CD4-positive, alpha-beta T cell (primary cell): Measurements from ENCODE around the gene PCED1A. TPM values are rescaled to one million over a fixed set of nuclear protein-coding genes. Genes with fewer than 3 reads are reported as not detected.

Experiments
- ATAC-seq: fragments of 200-7000 bp; cut with Tn5 transposase; one replicate; pipeline ENCODE4 v1.10.0; 2022; ENCODE audit warnings: mild to moderate bottlenecking; ENCODE audit not compliant: poor library complexity
- CTCF ChIA-PET: fragments of 350-600 bp; sonication (Branson Sonifier 250); formaldehyde crosslinking; loops from one replicate; lab custom pipeline; 2021; ENCODE audit warnings: antibody characterized with exemption, inconsistent platforms; lab: Charles Lee
- POLR2A ChIA-PET: fragments of 350-600 bp; sonication (Branson Sonifier 250); formaldehyde crosslinking; loops from one replicate; lab custom pipeline; 2021; ENCODE audit warnings: antibody characterized with exemption, inconsistent platforms; lab: Charles Lee
- DNase-seq, 14 experiments: peaks; one replicate each; pipeline ENCODE4 v3.0.0-alpha.2; 2013 to 2020; ENCODE audit warnings: mixed read lengths in 2 of 14
- H3K27ac ChIP-seq, 2 donors: one replicate each; pipeline versions ENCODE4 v1.5.1 to v1.7.0; 2013; ENCODE audit warnings: low read length in 2 of 2, low read depth in 1 of 2, mild to moderate bottlenecking in 1 of 2
- H3K27me3 ChIP-seq, 2 experiments: 1 replicate in 1 of 2; 2 replicates in 1 of 2; pipeline versions ENCODE4 v1.6.1 to v1.7.0; 2013; ENCODE audit warnings: low read length in 2 of 2, control low read depth in 1 of 2, mild to moderate bottlenecking in 1 of 2, moderate library complexity in 1 of 2; ENCODE audit not compliant: insufficient read depth in 2 of 2, control insufficient read depth in 1 of 2
- H3K36me3 ChIP-seq: one replicate; pipeline ENCODE4 v1.6.1; 2013; ENCODE audit warnings: low read length, control low read depth; ENCODE audit not compliant: insufficient read depth
- H3K4me1 ChIP-seq: one replicate; pipeline ENCODE4 v1.6.1; 2013; ENCODE audit warnings: low read length, control low read depth; ENCODE audit not compliant: insufficient read depth
- H3K4me3 ChIP-seq: one replicate; pipeline ENCODE4 v1.5.1; 2013; ENCODE audit warnings: mild to moderate bottlenecking, low read length, moderate library complexity
- H3K9me3 ChIP-seq, 2 experiments: 1 replicate in 1 of 2; 2 replicates in 1 of 2; pipeline versions ENCODE4 v1.6.1 to v1.7.0; 2013; ENCODE audit warnings: low read length in 2 of 2, mild to moderate bottlenecking in 2 of 2, control low read depth in 1 of 2, moderate library complexity in 1 of 2; ENCODE audit not compliant: control insufficient read depth in 1 of 2, insufficient read depth in 1 of 2
- H3K27ac Mint-ChIP-seq: one replicate; pipeline ENCODE4 v1.8.0; 2020; ENCODE audit warnings: mixed read lengths
- H3K27me3 Mint-ChIP-seq: one replicate; pipeline ENCODE4 v1.8.0; 2021; ENCODE audit warnings: mixed read lengths
- H3K36me3 Mint-ChIP-seq: one replicate; pipeline ENCODE4 v1.8.0; 2021; ENCODE audit warnings: low read depth, mixed read lengths
- H3K4me1 Mint-ChIP-seq: one replicate; pipeline ENCODE4 v1.8.0; 2021; ENCODE audit warnings: low read depth, mixed read lengths
- H3K4me3 Mint-ChIP-seq: one replicate; pipeline ENCODE4 v1.8.0; 2020; ENCODE audit warnings: mild to moderate bottlenecking, mixed read lengths
- H3K9me3 Mint-ChIP-seq: one replicate; pipeline ENCODE4 v1.8.0; 2020; ENCODE audit warnings: mixed read lengths
- intact Hi-C, 2 experiments: fragments of 100-400 bp; cut with DNase I in 1 of 2; cut with micrococcal nuclease in 1 of 2; formaldehyde crosslinking; loops; one replicate each; pipeline versions ENCODE4 v1.15.1 to v1.9.0; 2023 to 2025; cut with DNase I, micrococcal nuclease
- total RNA-seq, 174 experiments: library from RNA in 2 of 174; stranded (reverse) in 2 of 174; gene quantifications; one replicate each; pipeline ENCODE4 v1.2.3 and lab custom pipeline; 2021 to 2026
- TF ChIP-seq, protein P1 (sequence below): fragments of 200-600 bp; IDR thresholded peaks from one replicate; pipeline ENCODE4 v1.8.0; 2022; ENCODE audit warnings: antibody characterized with exemption, mild to moderate bottlenecking

PCED1A gene
- total RNA-seq, 2 experiments from 2014 or later = 69.2 to 69.7 TPM

DNA sequence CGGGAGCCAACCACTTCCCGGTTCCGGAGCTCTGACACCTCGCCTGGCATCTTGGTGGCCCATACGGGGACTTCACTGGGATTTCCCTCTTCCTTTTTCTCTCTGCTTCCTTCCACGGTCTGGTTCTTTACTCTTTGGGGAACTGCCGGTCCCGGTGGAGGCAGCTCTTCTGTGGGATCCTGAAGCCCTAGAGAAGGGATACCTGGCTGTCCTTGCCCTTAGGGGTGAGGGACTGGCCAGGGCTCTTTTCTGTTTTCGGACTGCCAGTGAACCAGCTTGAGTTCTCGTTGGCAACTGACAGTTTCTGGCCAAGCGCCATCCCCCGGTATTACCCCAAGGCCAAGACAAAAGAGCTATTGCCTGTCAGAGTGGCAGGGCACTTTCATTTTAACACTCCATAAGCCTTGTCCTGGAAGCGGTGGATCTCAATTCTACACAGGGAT lies 39.1 kb downstream of the PCED1A start:
- peaks cover 25% of the 10 kb centered on the region for H3K4me1 ChIP-seq
- H3K9me3 ChIP-seq = peaks cover 0 to 19% of the 10 kb centered on the region in 2 experiments
- H3K36me3 ChIP-seq = no peaks in the 10 kb centered on the region
- Mint-ChIP-seq H3K9me3 (no peaks in the 10 kb centered on the region), H3K4me3 (peak overlapping the region; percentile 87), H3K27me3 (peaks cover 84% of the 10 kb centered on the region), H3K27ac (no peak overlapping the region), H3K4me1 (peaks cover 25% of the 10 kb centered on the region), H3K36me3 (no peaks in the 10 kb centered on the region)
- H3K27ac ChIP-seq = no peak overlapping the region
- ATAC-seq (no peak), DNase-seq (no peak)
- POLR2A ChIA-PET = no interaction called here
- peaks cover 61 to 67% of the 10 kb centered on the region in 2 experiments for H3K27me3 ChIP-seq
- TF ChIP-seq, protein P1, sequence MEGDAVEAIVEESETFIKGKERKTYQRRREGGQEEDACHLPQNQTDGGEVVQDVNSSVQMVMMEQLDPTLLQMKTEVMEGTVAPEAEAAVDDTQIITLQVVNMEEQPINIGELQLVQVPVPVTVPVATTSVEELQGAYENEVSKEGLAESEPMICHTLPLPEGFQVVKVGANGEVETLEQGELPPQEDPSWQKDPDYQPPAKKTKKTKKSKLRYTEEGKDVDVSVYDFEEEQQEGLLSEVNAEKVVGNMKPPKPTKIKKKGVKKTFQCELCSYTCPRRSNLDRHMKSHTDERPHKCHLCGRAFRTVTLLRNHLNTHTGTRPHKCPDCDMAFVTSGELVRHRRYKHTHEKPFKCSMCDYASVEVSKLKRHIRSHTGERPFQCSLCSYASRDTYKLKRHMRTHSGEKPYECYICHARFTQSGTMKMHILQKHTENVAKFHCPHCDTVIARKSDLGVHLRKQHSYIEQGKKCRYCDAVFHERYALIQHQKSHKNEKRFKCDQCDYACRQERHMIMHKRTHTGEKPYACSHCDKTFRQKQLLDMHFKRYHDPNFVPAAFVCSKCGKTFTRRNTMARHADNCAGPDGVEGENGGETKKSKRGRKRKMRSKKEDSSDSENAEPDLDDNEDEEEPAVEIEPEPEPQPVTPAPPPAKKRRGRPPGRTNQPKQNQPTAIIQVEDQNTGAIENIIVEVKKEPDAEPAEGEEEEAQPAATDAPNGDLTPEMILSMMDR = no peak
- H3K4me3 ChIP-seq = no peak overlapping the region
- CTCF ChIA-PET = no interaction called here
- intact Hi-C loops = loop anchor here in 1 of 2 experiments (10.0 kb wide), 1 partner anchor 1183 kb away; no protein-coding TSS in a partner anchor

DNA sequence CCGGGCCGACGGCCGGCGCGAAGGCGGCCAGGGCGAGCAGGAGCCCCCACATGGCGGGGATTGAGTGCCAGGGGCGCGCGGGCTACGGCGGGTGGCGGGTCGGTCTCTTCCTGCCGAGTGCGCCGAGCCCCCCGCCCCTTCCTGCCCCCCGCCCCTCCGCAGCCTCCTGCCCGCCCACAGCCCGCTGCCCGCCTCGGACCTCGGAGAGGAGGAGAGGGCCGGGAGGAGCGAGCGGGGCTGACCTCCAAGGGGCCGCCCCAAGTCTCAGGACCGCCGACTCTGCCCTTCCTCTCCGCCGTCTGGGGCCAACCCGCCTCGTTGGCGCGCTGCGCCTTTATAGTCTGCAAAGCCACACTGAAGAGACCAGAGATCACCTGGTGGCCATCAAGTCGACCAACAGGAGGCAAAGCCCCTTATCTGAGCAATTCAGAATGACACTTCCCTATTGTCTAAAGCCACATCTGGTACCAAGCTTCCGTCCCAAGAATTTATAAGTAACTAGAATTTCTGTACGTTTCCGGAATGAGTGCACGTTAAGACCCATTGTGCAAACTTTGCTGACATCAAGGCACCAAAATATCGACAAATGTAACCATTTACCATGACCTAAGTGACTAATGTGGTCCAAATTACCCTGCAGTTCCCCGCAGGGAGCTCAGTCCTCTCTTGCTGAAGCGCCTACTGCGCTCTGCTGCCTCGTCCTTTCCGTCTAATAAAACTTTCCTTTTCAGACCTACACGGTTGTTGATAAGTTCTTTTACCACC lies 39.8 kb downstream of the PCED1A start, which contains the start of gene CPXM1:
CPXM1 (minus strand) TSS at position 107 of the 765 bp plus-strand sequence; CDS start at position 52, 55 bp downstream.
- Mint-ChIP-seq H3K9me3 (no peaks in the 10 kb centered on the region), H3K27me3 (peaks cover 81% of the 10 kb centered on the region), H3K36me3 (no peaks in the 10 kb centered on the region), H3K4me1 (peaks cover 25% of the 10 kb centered on the region), H3K27ac (no peak within 1 kb of the TSS), H3K4me3 (peak within 1 kb of the TSS; percentile 88)
- intact Hi-C loops = loop anchor here in 1 of 2 experiments (10.0 kb wide), 1 partner anchor 1184 kb away; no protein-coding TSS in a partner anchor
- H3K9me3 ChIP-seq = peaks cover 0 to 19% of the 10 kb centered on the region in 2 experiments
- CTCF ChIA-PET = no interaction called here
- peak in 2 of 14 experiments; percentile 18 to 25 for DNase-seq
- no peaks in the 10 kb centered on the region for H3K36me3 ChIP-seq
- H3K4me1 ChIP-seq = peaks cover 25% of the 10 kb centered on the region
- H3K27me3 ChIP-seq = peaks cover 57 to 61% of the 10 kb centered on the region in 2 experiments
- ATAC-seq = peak; percentile 11
- POLR2A ChIA-PET = interaction anchor here (1.6 kb wide), 1 partner anchor 39 kb away, joined by 3 read pairs; the partner anchor contains the start of genes PCED1A and VPS16
- H3K27ac ChIP-seq = no peak within 1 kb of the TSS
- peak within 1 kb of the TSS; percentile 51 for H3K4me3 ChIP-seq
- TF ChIP-seq, protein P1 = no peak

DNA sequence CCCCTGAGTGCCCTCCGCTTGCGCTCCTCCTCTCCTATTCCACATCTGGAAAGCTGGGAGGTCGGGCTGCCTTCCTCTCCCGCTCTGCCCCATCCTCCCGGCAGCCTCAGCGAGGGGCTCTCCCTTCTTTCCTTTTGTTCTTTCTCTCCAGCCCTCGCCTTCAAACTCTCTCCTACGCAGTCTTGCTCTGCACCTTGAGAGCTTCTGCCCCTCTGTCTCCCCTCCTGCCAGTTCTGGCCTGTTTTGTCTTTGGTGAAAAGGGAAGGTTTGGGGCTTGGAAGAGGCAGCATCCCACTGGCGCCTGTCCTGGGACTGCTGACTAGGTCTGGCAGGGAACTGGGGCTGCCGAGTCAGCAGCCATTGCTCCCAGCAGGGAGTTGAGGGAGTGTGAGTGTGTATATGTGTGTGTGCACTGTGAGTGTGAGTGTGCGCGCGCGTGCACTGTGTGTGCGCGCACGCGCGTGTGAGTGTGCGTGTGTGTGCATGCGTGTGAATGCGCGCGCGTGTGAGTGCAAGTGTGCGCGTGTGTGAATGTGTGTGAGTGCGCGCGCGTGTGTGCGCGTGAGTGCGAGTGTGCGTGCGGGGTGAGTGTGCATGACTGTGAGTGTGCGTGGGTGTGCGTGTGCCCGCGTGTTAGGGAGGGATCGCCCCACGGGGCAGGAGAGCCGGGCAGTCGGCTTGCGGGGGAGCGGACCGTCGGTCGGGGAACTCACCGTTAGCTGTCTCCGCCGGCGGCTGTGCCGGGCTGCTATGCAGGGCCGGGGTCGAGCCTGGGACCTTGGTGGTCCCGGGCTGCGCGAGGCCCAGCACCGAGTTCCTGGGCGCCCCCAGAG lies 40.6 kb downstream of the PCED1A start:
- ATAC-seq = peak; percentile 17
- Histone ChIP-seq H3K36me3 (no peaks in the 10 kb centered on the region), H3K27me3 (peaks cover 50 to 57% of the 10 kb centered on the region in 2 experiments), H3K27ac (no peak overlapping the region), H3K9me3 (peaks cover 0 to 14% of the 10 kb centered on the region in 2 experiments), H3K4me1 (peaks cover 25% of the 10 kb centered on the region), H3K4me3 (peak overlapping the region; percentile 51)
- Mint-ChIP-seq H3K36me3 (no peaks in the 10 kb centered on the region), H3K27me3 (peaks cover 82% of the 10 kb centered on the region), H3K4me3 (peak overlapping the region; percentile 88), H3K9me3 (no peaks in the 10 kb centered on the region), H3K4me1 (peaks cover 25% of the 10 kb centered on the region), H3K27ac (no peak overlapping the region)
- CTCF ChIA-PET = no interaction called here
- intact Hi-C loops = loop anchor here in 1 of 2 experiments (10.0 kb wide), 1 partner anchor 1185 kb away; no protein-coding TSS in a partner anchor
- POLR2A ChIA-PET = interaction anchor here (1.6 kb wide), 1 partner anchor 40 kb away, joined by 3 read pairs; the partner anchor contains the start of genes PCED1A and VPS16
- TF ChIP-seq, protein P1 = no peak
- peak in 1 of 14 experiments; percentile 14 for DNase-seq
